Measurements from ENCODE around the gene CAVIN2. TPM values are rescaled to one million over a fixed set of nuclear protein-coding genes. Genes with fewer than 3 reads are reported as not detected.

CAVIN2 gene
- polyA plus RNA-seq, 3 donors, result 0.07 to 3.1 (median 1.2) TPM

- intact Hi-C loops (cut with micrococcal nuclease), result no loop called here
- Histone ChIP-seq H3K27me3 (ENCODE audit: control insufficient read depth in 2 of 2, insufficient read depth in 2 of 2, low read length in 2 of 2) (no peaks in the 10 kb centered on the region), H3K9ac (ENCODE audit: insufficient read depth, low read length, poor library complexity, severe bottlenecking) (no peak overlapping the region), H3K4me1 (ENCODE audit: control insufficient read depth in 1 of 2, insufficient read depth in 2 of 2, low read length in 2 of 2) (no peaks in the 10 kb centered on the region), H3K79me2 (ENCODE audit: insufficient read depth, low read length) (no peaks in the 10 kb centered on the region), H3K4me2 (replicated peaks; ENCODE audit: extremely low read depth, low read length, poor library complexity, severe bottlenecking) (no peak overlapping the region), H3K27ac (ENCODE audit: low read depth in 1 of 2, low read length in 2 of 2) (no peak overlapping the region), H3K4me3 (replicated peaks in 1 of 3; ENCODE audit: low read depth in 2 of 3, low read length in 3 of 3) (no peak overlapping the region), H3K9me3 (replicated peaks in 1 of 2; ENCODE audit: control insufficient read depth in 1 of 2, insufficient read depth in 1 of 2, low read length in 2 of 2) (no peaks in the 10 kb centered on the region), H2AFZ (ENCODE audit: insufficient read depth, low read depth, low read length, poor library complexity, severe bottlenecking) (no peak overlapping the region), H3K36me3 (replicated peaks in 1 of 2; ENCODE audit: control insufficient read depth in 1 of 2, insufficient read depth in 2 of 2, low read length in 2 of 2) (no peaks in the 10 kb centered on the region), H4K20me1 (ENCODE audit: insufficient read depth, low read length) (no peaks in the 10 kb centered on the region)
- no peak for DNase-seq
- no CpG with 5 or more reads among the region's 4 CpGs for WGBS (ENCODE audit: insufficient coverage)
- Mint-ChIP-seq H3K36me3 (no peaks in the 10 kb centered on the region), H3K27me3 (ENCODE audit: low read depth in 3 of 3) (no peaks in the 10 kb centered on the region), H3K27ac (no peak overlapping the region), H3K9me3 (peaks cover 0 to 2% (median 0%) of the 10 kb centered on the region in 7 donors), H3K4me3 (no peak overlapping the region), H3K4me1 (no peaks in the 10 kb centered on the region)
- TF ChIP-seq CTCF (IDR thresholded peaks at IDR 0.05), result no peak
Observed at GRCh38 chr2:191853843-191854242, 7.0 kb upstream of the CAVIN2 start.

GRCh38 chr2:191851158-191851557 is 4.3 kb upstream of the CAVIN2 start:
- Histone ChIP-seq H4K20me1 (ENCODE audit: insufficient read depth, low read length) (no peaks in the 10 kb centered on the region), H3K27me3 (ENCODE audit: control insufficient read depth in 2 of 2, insufficient read depth in 2 of 2, low read length in 2 of 2) (peaks cover 0 to 3% of the 10 kb centered on the region in 2 donors), H2AFZ (ENCODE audit: insufficient read depth, low read depth, low read length, poor library complexity, severe bottlenecking) (no peak overlapping the region), H3K4me1 (ENCODE audit: control insufficient read depth in 1 of 2, insufficient read depth in 2 of 2, low read length in 2 of 2) (peaks cover 12 to 14% of the 10 kb centered on the region in 2 donors), H3K27ac (ENCODE audit: low read depth in 1 of 2, low read length in 2 of 2) (no peak overlapping the region), H3K9me3 (replicated peaks in 1 of 2; ENCODE audit: control insufficient read depth in 1 of 2, insufficient read depth in 1 of 2, low read length in 2 of 2) (no peaks in the 10 kb centered on the region), H3K36me3 (replicated peaks in 1 of 2; ENCODE audit: control insufficient read depth in 1 of 2, insufficient read depth in 2 of 2, low read length in 2 of 2) (no peaks in the 10 kb centered on the region), H3K79me2 (ENCODE audit: insufficient read depth, low read length) (no peaks in the 10 kb centered on the region), H3K4me2 (replicated peaks; ENCODE audit: extremely low read depth, low read length, poor library complexity, severe bottlenecking) (no peak overlapping the region), H3K4me3 (replicated peaks in 1 of 3; ENCODE audit: low read depth in 2 of 3, low read length in 3 of 3) (no peak overlapping the region), H3K9ac (ENCODE audit: insufficient read depth, low read length, poor library complexity, severe bottlenecking) (no peak overlapping the region)
- Mint-ChIP-seq H3K36me3 (no peaks in the 10 kb centered on the region), H3K4me3 (no peak overlapping the region), H3K27me3 (ENCODE audit: low read depth in 3 of 3) (peaks cover 2 to 6% (median 4%) of the 10 kb centered on the region in 3 donors), H3K9me3 (peaks cover 0 to 1% (median 0%) of the 10 kb centered on the region in 7 donors), H3K4me1 (peaks cover 16% of the 10 kb centered on the region), H3K27ac (no peak overlapping the region)
- WGBS (ENCODE audit: insufficient coverage), result no CpG with 5 or more reads among the region's 5 CpGs
- TF ChIP-seq CTCF (IDR thresholded peaks at IDR 0.05), result no peak
- intact Hi-C loops (cut with micrococcal nuclease), result no loop called here
- no peak for DNase-seq
